Neural progenitor cell (in vitro differentiated cells): Measurements from ENCODE around the gene CACNA1E. TPM values are rescaled to one million over a fixed set of nuclear protein-coding genes. Genes with fewer than 3 reads are reported as not detected.

ENCODE experiments used
- DNase-seq: peaks from one replicate; pipeline ENCODE4 v3.0.0-alpha.2; 2016; ENCODE audit warnings: low spot score
- H2AFZ ChIP-seq: fragments of 200-600 bp; sonication (generic); replicated peaks from 2 replicates; pipeline ENCODE4 v1.6.1; 2016; ENCODE audit warnings: antibody characterized with exemption
- H3F3A ChIP-seq: fragments of 200-600 bp; sonication (generic); 2 replicates; pipeline ENCODE4 v1.6.1; 2016; ENCODE audit warnings: antibody characterized with exemption, low read depth
- H3K27ac ChIP-seq: fragments of 200-600 bp; sonication (generic); 2 replicates; pipeline ENCODE4 v1.5.1; 2016; ENCODE audit warnings: mild to moderate bottlenecking
- H3K27me3 ChIP-seq: fragments of 200-600 bp; sonication (generic); 2 replicates; pipeline ENCODE4 v1.6.1; 2016; ENCODE audit warnings: mild to moderate bottlenecking, moderate library complexity
- H3K36me3 ChIP-seq: fragments of 200-600 bp; sonication (generic); 2 replicates; pipeline ENCODE4 v1.5.1; 2016
- H3K4me1 ChIP-seq: fragments of 200-600 bp; sonication (generic); 2 replicates; pipeline ENCODE4 v1.6.1; 2016; ENCODE audit warnings: mixed run types
- H3K4me2 ChIP-seq: fragments of 200-600 bp; sonication (generic); 2 replicates; pipeline ENCODE4 v1.6.1; 2016
- H3K4me3 ChIP-seq: fragments of 200-600 bp; sonication (generic); 2 replicates; pipeline ENCODE4 v1.5.1; 2016
- H3K79me2 ChIP-seq: fragments of 200-600 bp; sonication (generic); 2 replicates; pipeline ENCODE4 v1.6.1; 2016; ENCODE audit warnings: low read depth
- H3K9ac ChIP-seq: fragments of 200-600 bp; sonication (generic); 2 replicates; pipeline ENCODE4 v1.6.1; 2016
- H3K9me3 ChIP-seq: fragments of 200-600 bp; sonication (generic); 2 replicates; pipeline ENCODE4 v1.5.1; 2016; ENCODE audit warnings: low read depth
- H4K20me1 ChIP-seq: fragments of 200-600 bp; sonication (generic); 2 replicates; pipeline ENCODE4 v1.6.1; 2016; ENCODE audit warnings: low read depth
- H3K27ac Mint-ChIP-seq: 3 replicates; pipeline ENCODE4 v1.8.0; 2021; ENCODE audit warnings: mixed read lengths
- H3K27me3 Mint-ChIP-seq: 2 replicates; pipeline ENCODE4 v1.8.0; 2022; ENCODE audit warnings: low read depth, mild to moderate bottlenecking, inconsistent platforms, moderate library complexity, mixed read lengths; ENCODE audit not compliant: insufficient read depth
- H3K36me3 Mint-ChIP-seq: 3 replicates; pipeline ENCODE4 v1.8.0; 2021; ENCODE audit warnings: mixed read lengths
- H3K4me1 Mint-ChIP-seq: 3 replicates; pipeline ENCODE4 v1.8.0; 2021; ENCODE audit warnings: mixed read lengths
- H3K4me3 Mint-ChIP-seq: 3 replicates; pipeline ENCODE4 v1.8.0; 2021; ENCODE audit warnings: mild to moderate bottlenecking, moderate library complexity, mixed read lengths
- H3K9me3 Mint-ChIP-seq: 3 replicates; pipeline ENCODE4 v1.8.0; 2020; ENCODE audit warnings: mixed read lengths
- EZH2 ChIP-seq: fragments of 200-600 bp; sonication (generic); IDR thresholded peaks from 2 replicates; pipeline ENCODE4 v1.6.1; 2017; ENCODE audit warnings: antibody characterized with exemption, mild to moderate bottlenecking, moderate library complexity
- EZH2phosphoT487 ChIP-seq: fragments of 200-600 bp; sonication (generic); IDR thresholded peaks from 2 replicates; pipeline ENCODE4 v1.6.1; 2017; ENCODE audit warnings: antibody characterized with exemption
- total RNA-seq: library from RNA; depleted of rRNA; stranded (reverse); fragments of >200 nt; gene quantifications from 2 replicates; pipeline ENCODE4 v1.2.3, GENCODE V29; 2015; ENCODE audit warnings: low replicate concordance
- TF ChIP-seq, protein P1 (sequence below): fragments of 200-600 bp; sonication (generic); IDR thresholded peaks from 2 replicates; pipeline ENCODE4 v1.5.1; 2017; ENCODE audit warnings: antibody characterized with exemption, mild to moderate bottlenecking

The CACNA1E gene
- total RNA-seq, 1 donor from 2014 or later, result 2.1 TPM

DNA sequence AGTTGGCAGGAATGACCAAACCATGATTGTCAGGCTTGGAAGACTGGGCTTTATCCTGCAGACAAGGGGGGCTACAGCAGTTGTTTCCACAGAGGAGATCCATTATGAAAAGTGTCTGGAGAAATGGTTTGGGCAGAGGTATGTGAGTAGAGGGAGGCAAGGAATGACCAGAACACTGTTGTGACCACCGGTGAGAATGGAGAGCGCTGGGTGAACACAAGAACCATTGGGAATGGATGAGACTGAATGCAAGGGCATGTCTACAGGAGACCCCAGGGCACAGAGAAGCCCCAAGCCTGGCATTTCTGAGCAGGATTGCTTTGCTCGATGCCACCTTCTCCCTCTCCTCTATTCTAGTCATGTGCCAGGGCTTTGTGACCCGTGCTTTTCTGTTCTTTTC is 125.1 kb downstream of the CACNA1E start:
- Histone ChIP-seq H3K79me2 (no peaks in the 10 kb centered on the region), H3K9ac (no peak overlapping the region), H4K20me1 (no peaks in the 10 kb centered on the region), H3F3A (no peaks in the 10 kb centered on the region), H3K4me1 (peaks cover 21% of the 10 kb centered on the region), H3K4me3 (no peak overlapping the region), H3K27ac (no peak overlapping the region), H3K36me3 (no peaks in the 10 kb centered on the region), H2AFZ (no peak overlapping the region), H3K4me2 (no peak overlapping the region), H3K9me3 (no peaks in the 10 kb centered on the region), H3K27me3 (no peaks in the 10 kb centered on the region)
- Mint-ChIP-seq H3K36me3 (no peaks in the 10 kb centered on the region), H3K27me3 (peaks cover 6% of the 10 kb centered on the region), H3K4me3 (no peak overlapping the region), H3K9me3 (peaks cover 5% of the 10 kb centered on the region), H3K4me1 (peaks cover 13% of the 10 kb centered on the region), H3K27ac (no peak overlapping the region)
- no peak for TF ChIP-seq EZH2
- TF ChIP-seq EZH2phosphoT487, result no peak
- TF ChIP-seq, protein P1, sequence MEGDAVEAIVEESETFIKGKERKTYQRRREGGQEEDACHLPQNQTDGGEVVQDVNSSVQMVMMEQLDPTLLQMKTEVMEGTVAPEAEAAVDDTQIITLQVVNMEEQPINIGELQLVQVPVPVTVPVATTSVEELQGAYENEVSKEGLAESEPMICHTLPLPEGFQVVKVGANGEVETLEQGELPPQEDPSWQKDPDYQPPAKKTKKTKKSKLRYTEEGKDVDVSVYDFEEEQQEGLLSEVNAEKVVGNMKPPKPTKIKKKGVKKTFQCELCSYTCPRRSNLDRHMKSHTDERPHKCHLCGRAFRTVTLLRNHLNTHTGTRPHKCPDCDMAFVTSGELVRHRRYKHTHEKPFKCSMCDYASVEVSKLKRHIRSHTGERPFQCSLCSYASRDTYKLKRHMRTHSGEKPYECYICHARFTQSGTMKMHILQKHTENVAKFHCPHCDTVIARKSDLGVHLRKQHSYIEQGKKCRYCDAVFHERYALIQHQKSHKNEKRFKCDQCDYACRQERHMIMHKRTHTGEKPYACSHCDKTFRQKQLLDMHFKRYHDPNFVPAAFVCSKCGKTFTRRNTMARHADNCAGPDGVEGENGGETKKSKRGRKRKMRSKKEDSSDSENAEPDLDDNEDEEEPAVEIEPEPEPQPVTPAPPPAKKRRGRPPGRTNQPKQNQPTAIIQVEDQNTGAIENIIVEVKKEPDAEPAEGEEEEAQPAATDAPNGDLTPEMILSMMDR, result no peak
- no peak for DNase-seq

DNA sequence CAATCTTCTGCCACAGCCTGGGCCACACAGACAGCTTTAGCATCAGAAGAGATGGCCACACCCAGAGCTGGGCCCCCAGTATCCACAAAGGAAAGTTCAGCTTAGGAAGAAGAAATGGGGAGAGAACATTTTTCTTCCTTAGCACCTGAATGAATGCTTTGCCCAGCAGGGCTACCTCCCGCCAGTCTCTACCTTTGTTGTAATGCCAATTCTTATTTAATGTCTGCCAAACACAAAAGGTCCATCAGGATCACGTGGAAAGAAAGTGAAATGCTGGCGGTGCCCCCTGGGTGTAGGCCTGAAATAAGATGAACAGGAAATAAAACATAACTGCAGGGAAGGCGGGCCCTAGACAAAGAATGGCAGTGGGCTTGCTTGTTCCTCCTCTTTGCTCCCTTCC is 125.6 kb downstream of the CACNA1E start:
- no peaks in the 10 kb centered on the region for H3K36me3 Mint-ChIP-seq
- Histone ChIP-seq H3K79me2 (no peaks in the 10 kb centered on the region), H3K4me1 (peaks cover 21% of the 10 kb centered on the region), H3K27ac (no peak overlapping the region), H3K36me3 (no peaks in the 10 kb centered on the region), H3K9me3 (no peaks in the 10 kb centered on the region), H3K9ac (no peak overlapping the region), H2AFZ (no peak overlapping the region), H3K4me3 (no peak overlapping the region), H3K4me2 (peak overlapping the region; percentile 35), H3K27me3 (no peaks in the 10 kb centered on the region), H4K20me1 (no peaks in the 10 kb centered on the region), H3F3A (no peaks in the 10 kb centered on the region)
- TF ChIP-seq EZH2phosphoT487 (no peak), EZH2 (no peak)
- TF ChIP-seq, protein P1, result no peak
- H3K4me3 Mint-ChIP-seq, result no peak overlapping the region
- DNase-seq, result peak; percentile 16
- H3K4me1 Mint-ChIP-seq, result peaks cover 13% of the 10 kb centered on the region
- no peak overlapping the region for H3K27ac Mint-ChIP-seq
- H3K9me3 Mint-ChIP-seq, result peaks cover 5% of the 10 kb centered on the region
- H3K27me3 Mint-ChIP-seq, result peaks cover 6% of the 10 kb centered on the region

DNA sequence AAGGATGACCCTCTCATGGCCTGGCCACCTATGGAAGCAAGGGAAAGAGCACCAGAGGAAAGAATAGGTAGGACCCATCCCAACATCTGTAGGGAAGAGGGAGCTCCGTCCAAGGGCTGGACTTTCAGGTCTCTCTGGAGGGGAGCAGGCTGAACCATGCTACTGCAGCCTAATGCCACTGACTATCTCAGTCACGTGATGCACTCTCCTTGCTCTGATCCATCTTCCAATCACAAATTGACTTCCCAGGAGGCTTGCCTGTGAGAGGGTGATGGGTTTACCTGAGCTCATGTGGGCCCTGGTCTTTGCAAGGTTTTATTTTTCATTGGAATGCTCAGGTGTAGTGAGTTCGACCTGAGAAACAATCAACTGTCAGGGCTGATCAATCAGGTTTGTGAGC is 128.8 kb downstream of the CACNA1E start:
- Mint-ChIP-seq H3K27me3 (peaks cover 4% of the 10 kb centered on the region), H3K27ac (no peak overlapping the region), H3K4me3 (no peak overlapping the region), H3K36me3 (no peaks in the 10 kb centered on the region), H3K9me3 (peaks cover 9% of the 10 kb centered on the region), H3K4me1 (peaks cover 13% of the 10 kb centered on the region)
- Histone ChIP-seq H3K36me3 (no peaks in the 10 kb centered on the region), H3K9ac (no peak overlapping the region), H3K27ac (no peak overlapping the region), H2AFZ (no peak overlapping the region), H3K9me3 (no peaks in the 10 kb centered on the region), H3K27me3 (no peaks in the 10 kb centered on the region), H4K20me1 (no peaks in the 10 kb centered on the region), H3K4me3 (no peak overlapping the region), H3K4me1 (peaks cover 11% of the 10 kb centered on the region), H3F3A (no peaks in the 10 kb centered on the region), H3K4me2 (no peak overlapping the region), H3K79me2 (no peaks in the 10 kb centered on the region)
- TF ChIP-seq EZH2 (no peak), EZH2phosphoT487 (no peak)
- TF ChIP-seq, protein P1, result no peak
- no peak for DNase-seq

DNA sequence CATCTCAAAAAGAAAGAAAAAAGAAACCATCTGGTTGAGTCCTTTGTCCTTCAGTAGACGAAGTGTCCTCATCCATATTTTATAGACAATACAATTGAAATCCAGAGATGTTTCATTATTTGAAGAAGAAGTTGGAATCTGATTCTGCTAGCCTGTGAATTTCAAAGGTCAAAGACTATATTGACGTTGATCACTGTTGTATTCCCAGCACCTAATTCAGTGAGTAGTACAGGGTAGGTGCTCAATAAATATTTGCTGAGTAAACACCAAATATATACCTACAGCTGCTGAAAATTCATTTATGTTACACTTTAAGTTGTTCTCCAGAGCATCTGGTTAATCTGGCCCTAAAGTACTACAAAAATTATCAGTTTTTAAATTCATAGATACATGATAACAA is 135.2 kb downstream of the CACNA1E start:
- Histone ChIP-seq H3K27ac (no peak overlapping the region), H3K4me3 (no peak overlapping the region), H3K79me2 (no peaks in the 10 kb centered on the region), H3F3A (no peaks in the 10 kb centered on the region), H3K4me2 (no peak overlapping the region), H3K4me1 (no peaks in the 10 kb centered on the region), H2AFZ (no peak overlapping the region), H3K36me3 (no peaks in the 10 kb centered on the region), H3K9ac (no peak overlapping the region), H3K9me3 (no peaks in the 10 kb centered on the region), H4K20me1 (no peaks in the 10 kb centered on the region), H3K27me3 (no peaks in the 10 kb centered on the region)
- no peaks in the 10 kb centered on the region for H3K36me3 Mint-ChIP-seq
- peaks cover 3% of the 10 kb centered on the region for H3K9me3 Mint-ChIP-seq
- no peaks in the 10 kb centered on the region for H3K27me3 Mint-ChIP-seq
- H3K4me1 Mint-ChIP-seq, result no peaks in the 10 kb centered on the region
- no peak for DNase-seq
- H3K27ac Mint-ChIP-seq, result no peak overlapping the region
- no peak for TF ChIP-seq EZH2phosphoT487
- TF ChIP-seq, protein P1, result no peak
- H3K4me3 Mint-ChIP-seq, result no peak overlapping the region
